Brain microvascular endothelial cell (primary cell): ENCODE results near the gene FXN.

ENCODE experiments used
- DNase-seq: peaks from one replicate; pipeline ENCODE4 v3.0.0-alpha.2; 2020
- H3K27ac ChIP-seq: fragments of 250-450 bp; sonication (Bioruptor Pico); 2 replicates; pipeline ENCODE4 v1.5.1; 2020; ENCODE audit warnings: mild to moderate bottlenecking, moderate library complexity
- H3K27me3 ChIP-seq: fragments of 250-450 bp; sonication (Bioruptor Pico); replicated peaks from 2 replicates; pipeline ENCODE4 v1.5.1; 2020; ENCODE audit warnings: mild to moderate bottlenecking
- H3K36me3 ChIP-seq: fragments of 250-450 bp; sonication (Bioruptor Pico); replicated peaks from 2 replicates; pipeline ENCODE4 v1.5.1; 2020; ENCODE audit warnings: mild to moderate bottlenecking
- H3K4me3 ChIP-seq: 2 replicates; pipeline ENCODE4 v1.5.1; 2011; ENCODE audit warnings: low read depth, mild to moderate bottlenecking, control low read depth, low read length, moderate library complexity
- CTCF ChIP-seq: IDR thresholded peaks from 2 replicates; pipeline ENCODE4 v1.5.1; 2011; ENCODE audit warnings: low read depth, mild to moderate bottlenecking, moderate library complexity, low read length, control low read depth, inconsistent platforms; ENCODE audit errors: missing control alignments
- in situ Hi-C: cut with HindIII; loops from 2 replicates; pipeline ENCODE4 v1.10.0; 2017; ENCODE audit warnings: low sequenced_read_pairs, low pct_ligation_motif_present

Gene FXN

GRCh38 chr9:69086312-69086711, 50.8 kb downstream of the FXN start:
- Histone ChIP-seq H3K27me3 (no peaks in the 10 kb centered on the region), H3K27ac (no peak overlapping the region), H3K36me3 (no peaks in the 10 kb centered on the region), H3K4me3 (no peak overlapping the region)
- no peak for DNase-seq
- no peak for TF ChIP-seq CTCF
- in situ Hi-C loops = no loop called here

- in situ Hi-C loops = no loop called here
- DNase-seq = no peak
- Histone ChIP-seq H3K27ac (no peak overlapping the region), H3K27me3 (no peaks in the 10 kb centered on the region), H3K36me3 (no peaks in the 10 kb centered on the region), H3K4me3 (no peak overlapping the region)
- no peak for TF ChIP-seq CTCF
Observed at GRCh38 chr9:69086769-69087168, 51.2 kb downstream of the FXN start.

- TF ChIP-seq CTCF = no peak
- H3K4me3 ChIP-seq = no peak overlapping the region
- no peak for DNase-seq
- in situ Hi-C loops = no loop called here
- no peaks in the 10 kb centered on the region for H3K27me3 ChIP-seq
- no peaks in the 10 kb centered on the region for H3K36me3 ChIP-seq
- H3K27ac ChIP-seq = no peak overlapping the region
Observed at GRCh38 chr9:69089082-69089481, 53.5 kb downstream of the FXN start.

GRCh38 chr9:69089491-69089890, 53.9 kb downstream of the FXN start:
- no peak for TF ChIP-seq CTCF
- H3K4me3 ChIP-seq = no peak overlapping the region
- DNase-seq = no peak
- H3K36me3 ChIP-seq = no peaks in the 10 kb centered on the region
- in situ Hi-C loops = no loop called here
- H3K27me3 ChIP-seq = no peaks in the 10 kb centered on the region
- H3K27ac ChIP-seq = no peak overlapping the region

GRCh38 chr9:69090140-69090750, 54.7 kb downstream of the FXN start:
- H3K27ac ChIP-seq = no peak overlapping the region
- in situ Hi-C loops = no loop called here

More at GRCh38 chr9:69090140-69090750, 54.7 kb downstream of the FXN start:
- no peaks in the 10 kb centered on the region for H3K27me3 ChIP-seq
- no peak overlapping the region for H3K4me3 ChIP-seq
- no peak for TF ChIP-seq CTCF
- H3K36me3 ChIP-seq = no peaks in the 10 kb centered on the region
- no peak for DNase-seq
